GM23338 (cell line): Measurements from ENCODE around the gene SRA1. TPM values are rescaled to one million over a fixed set of nuclear protein-coding genes. Genes with fewer than 3 reads are reported as not detected.

ENCODE experiments used
- ATAC-seq: fragments of 200-7000 bp; cut with Tn5 transposase; 3 replicates; pipeline ENCODE4 v1.9.1; 2020
- DNase-seq: peaks from one replicate; pipeline ENCODE4 v3.0.0-alpha.2; 2015; ENCODE audit warnings: low spot score
- H2AFZ ChIP-seq: fragments of 200-600 bp; sonication (generic); 2 replicates; pipeline ENCODE4 v1.8.0; 2016; ENCODE audit warnings: antibody characterized with exemption, mild to moderate bottlenecking, moderate library complexity
- H3F3A ChIP-seq: fragments of 200-600 bp; sonication (generic); replicated peaks from 2 replicates; pipeline ENCODE4 v1.8.0; 2017; ENCODE audit warnings: antibody characterized with exemption, mixed run types, low read depth
- H3K27ac ChIP-seq: fragments of 200-600 bp; sonication (generic); 2 replicates; pipeline ENCODE4 v1.6.1; 2016; ENCODE audit warnings: low read depth
- H3K27me3 ChIP-seq: fragments of 200-600 bp; sonication (generic); 2 replicates; pipeline ENCODE4 v1.8.0; 2016; ENCODE audit warnings: mild to moderate bottlenecking, mixed run types, moderate library complexity; ENCODE audit not compliant: insufficient read depth
- H3K36me3 ChIP-seq: fragments of 200-600 bp; sonication (generic); 2 replicates; pipeline ENCODE4 v1.8.0; 2016; ENCODE audit warnings: mild to moderate bottlenecking; ENCODE audit not compliant: insufficient read depth
- H3K4me1 ChIP-seq: fragments of 200-600 bp; sonication (generic); 2 replicates; pipeline ENCODE4 v1.8.0; 2016; ENCODE audit warnings: mild to moderate bottlenecking, moderate library complexity; ENCODE audit not compliant: insufficient read depth
- H3K4me2 ChIP-seq: fragments of 200-600 bp; sonication (generic); 2 replicates; pipeline ENCODE4 v1.7.1; 2017; ENCODE audit warnings: mixed run types
- H3K4me3 ChIP-seq: fragments of 200-600 bp; sonication (generic); 2 replicates; pipeline ENCODE4 v1.6.1; 2016; ENCODE audit warnings: mixed run types
- H3K79me2 ChIP-seq: fragments of 200-600 bp; sonication (generic); replicated peaks from 2 replicates; pipeline ENCODE4 v1.8.0; 2017; ENCODE audit warnings: mild to moderate bottlenecking; ENCODE audit not compliant: insufficient read depth
- H3K9me2 ChIP-seq: fragments of 200-600 bp; sonication (generic); 2 replicates; pipeline ENCODE4 v1.8.0; 2017; ENCODE audit not compliant: insufficient read depth
- H4K20me1 ChIP-seq: fragments of 200-600 bp; sonication (generic); replicated peaks from 2 replicates; pipeline ENCODE4 v1.8.0; 2017; ENCODE audit warnings: mild to moderate bottlenecking; ENCODE audit not compliant: insufficient read depth
- H3K27ac Mint-ChIP-seq: 2 replicates; pipeline ENCODE4 v1.8.0; 2020; ENCODE audit warnings: inconsistent platforms, mild to moderate bottlenecking, moderate library complexity, mixed read lengths
- H3K27me3 Mint-ChIP-seq: 3 replicates; pipeline ENCODE4 v1.8.0; 2022; ENCODE audit warnings: low read depth, mild to moderate bottlenecking, moderate library complexity, mixed read lengths, inconsistent platforms; ENCODE audit not compliant: insufficient read depth, poor library complexity
- H3K36me3 Mint-ChIP-seq: 3 replicates; pipeline ENCODE4 v1.8.0; 2021; ENCODE audit warnings: low read depth, mild to moderate bottlenecking, inconsistent platforms, moderate library complexity, mixed read lengths
- H3K4me1 Mint-ChIP-seq: 3 replicates; pipeline ENCODE4 v1.8.0; 2020; ENCODE audit warnings: mild to moderate bottlenecking, inconsistent platforms, mixed read lengths
- H3K4me3 Mint-ChIP-seq: 3 replicates; pipeline ENCODE4 v1.8.0; 2021; ENCODE audit warnings: moderate library complexity, mild to moderate bottlenecking, inconsistent platforms, mixed read lengths
- H3K9me3 Mint-ChIP-seq: 3 replicates; pipeline ENCODE4 v1.8.0; 2020; ENCODE audit warnings: moderate library complexity, mild to moderate bottlenecking, inconsistent platforms, mixed read lengths
- CTCF ChIP-seq, 2 experiments: fragments of 200-600 bp in 1 of 2; sonication (generic) in 1 of 2; conservative IDR thresholded peaks; 2 replicates each; pipeline versions ENCODE4 v1.5.1 to v1.6.1; 2016 to 2017; ENCODE audit warnings: antibody characterized with exemption in 2 of 2, low read depth in 2 of 2, mild to moderate bottlenecking in 2 of 2, moderate library complexity in 1 of 2
- ETS1 ChIP-seq: IDR thresholded peaks from 2 replicates; pipeline ENCODE4 v1.6.1; 2016; ENCODE audit warnings: antibody characterized with exemption
- EZH2 ChIP-seq: fragments of 200-600 bp; sonication (generic); IDR thresholded peaks from one replicate; pipeline ENCODE4 v1.8.0; 2017; ENCODE audit warnings: antibody characterized with exemption, mild to moderate bottlenecking, low read depth; ENCODE audit not compliant: unreplicated experiment
- EZH2phosphoT487 ChIP-seq: fragments of 200-600 bp; sonication (generic); IDR thresholded peaks from one replicate; pipeline ENCODE4 v1.8.1; 2018; ENCODE audit warnings: antibody characterized with exemption; ENCODE audit not compliant: unreplicated experiment
- JUNB ChIP-seq: IDR thresholded peaks from one replicate; pipeline ENCODE4 v1.6.1; 2016; ENCODE audit warnings: antibody characterized with exemption; ENCODE audit not compliant: unreplicated experiment
- NANOG ChIP-seq: IDR thresholded peaks from 2 replicates; pipeline ENCODE4 v1.6.1; 2016; ENCODE audit warnings: antibody characterized with exemption, borderline replicate concordance
- POLR2AphosphoS5 ChIP-seq: IDR thresholded peaks from 2 replicates; pipeline ENCODE4 v1.6.1; 2016; ENCODE audit warnings: antibody characterized with exemption, low read depth
- REST ChIP-seq: IDR thresholded peaks from one replicate; pipeline ENCODE4 v1.6.1; 2018; ENCODE audit warnings: antibody characterized with exemption; ENCODE audit not compliant: unreplicated experiment
- STAT1 ChIP-seq: IDR thresholded peaks from one replicate; pipeline ENCODE4 v1.6.1; 2016; ENCODE audit warnings: antibody characterized with exemption; ENCODE audit not compliant: unreplicated experiment
- ZNF114 ChIP-seq: fragments of 250-450 bp; sonication (Bioruptor Pico); IDR thresholded peaks from 2 replicates; pipeline ENCODE4 v1.5.0; 2020; ENCODE audit warnings: mild to moderate bottlenecking, moderate library complexity
- ZNF462 ChIP-seq: fragments of 250-450 bp; sonication (Bioruptor Pico); IDR thresholded peaks from 2 replicates; pipeline ENCODE4 v1.5.0; 2020; ENCODE audit warnings: mild to moderate bottlenecking, moderate library complexity
- polyA plus RNA-seq: library from polyadenylated mRNA; unstranded; fragments of >200 nt; fragmentation: Nextera tagmentation; extraction: Ambion mirVana; gene quantifications from 2 replicates; pipeline ENCODE4 v1.2.1, GENCODE V29; 2016
- total RNA-seq: library from RNA; depleted of rRNA; stranded (reverse); fragments of >200 nt; shearing (Covaris generic); gene quantifications from 2 replicates; pipeline ENCODE4 v1.2.3, GENCODE V29; 2014

The SRA1 gene
- total and polyA plus RNA-seq, 2 experiments from 2014 or later, result 38.4 to 74.7 TPM

GRCh38 chr5:140513124-140513523 is 44.1 kb downstream of the SRA1 start:
- Mint-ChIP-seq H3K4me1 (no peaks in the 10 kb centered on the region), H3K9me3 (no peaks in the 10 kb centered on the region), H3K27me3 (no peaks in the 10 kb centered on the region), H3K4me3 (no peak overlapping the region), H3K27ac (no peak overlapping the region), H3K36me3 (peaks cover 70% of the 10 kb centered on the region)
- H3K9me2 ChIP-seq, result no peaks in the 10 kb centered on the region
- peaks cover 50% of the 10 kb centered on the region for H3K36me3 ChIP-seq
- H2AFZ ChIP-seq, result no peak overlapping the region
- H3K27me3 ChIP-seq, result no peaks in the 10 kb centered on the region
- TF ChIP-seq EZH2, result no peak
- TF ChIP-seq JUNB, result no peak
- TF ChIP-seq CTCF (conservative IDR thresholded peaks at IDR 0.05; ENCODE audit: low read depth in 2 of 2), result no peak
- no peak for TF ChIP-seq ETS1
- TF ChIP-seq ZNF462 (CRISPR knock-in tag), result no peak
- TF ChIP-seq EZH2phosphoT487, result no peak
- TF ChIP-seq ZNF114 (CRISPR knock-in tag), result no peak
- no peak for TF ChIP-seq NANOG
- no peak for TF ChIP-seq POLR2AphosphoS5
- no peak for TF ChIP-seq STAT1
- no peak for TF ChIP-seq REST
- no peaks in the 10 kb centered on the region for H3F3A ChIP-seq
- peaks cover 3% of the 10 kb centered on the region; the same call in 1 of the 2 replicates for H4K20me1 ChIP-seq
- H3K4me3 ChIP-seq, result no peak overlapping the region
- H3K79me2 ChIP-seq, result no peaks in the 10 kb centered on the region
- no peak for ATAC-seq
- H3K27ac ChIP-seq, result no peak overlapping the region
- no peak for DNase-seq
- no peak overlapping the region for H3K4me2 ChIP-seq
- H3K4me1 ChIP-seq, result no peaks in the 10 kb centered on the region
